CD4-positive, alpha-beta T cell (primary cell): ENCODE measurements around the gene EPB41L4B. TPM values are rescaled to one million over a fixed set of nuclear protein-coding genes. Genes with fewer than 3 reads are reported as not detected.
A peak's percentile ranks its signal among the peaks of the same experiment; 100 is the strongest.

Source experiments
- ATAC-seq: fragments of 200-7000 bp; cut with Tn5 transposase; one replicate; pipeline ENCODE4 v1.10.0; 2022; ENCODE audit warnings: mild to moderate bottlenecking; ENCODE audit not compliant: poor library complexity
- CTCF ChIA-PET: fragments of 350-600 bp; sonication (Branson Sonifier 250); formaldehyde crosslinking; loops from one replicate; lab custom pipeline; 2021; ENCODE audit warnings: antibody characterized with exemption, inconsistent platforms; lab: Charles Lee
- POLR2A ChIA-PET: fragments of 350-600 bp; sonication (Branson Sonifier 250); formaldehyde crosslinking; loops from one replicate; lab custom pipeline; 2021; ENCODE audit warnings: antibody characterized with exemption, inconsistent platforms; lab: Charles Lee
- DNase-seq, 14 experiments: peaks; one replicate each; pipeline ENCODE4 v3.0.0-alpha.2; 2013 to 2020; ENCODE audit warnings: mixed read lengths in 2 of 14
- H3K27ac ChIP-seq, 2 donors: one replicate each; pipeline versions ENCODE4 v1.5.1 to v1.7.0; 2013; ENCODE audit warnings: low read length in 2 of 2, low read depth in 1 of 2, mild to moderate bottlenecking in 1 of 2
- H3K27me3 ChIP-seq, 2 experiments: 1 replicate in 1 of 2; 2 replicates in 1 of 2; pipeline versions ENCODE4 v1.6.1 to v1.7.0; 2013; ENCODE audit warnings: low read length in 2 of 2, control low read depth in 1 of 2, mild to moderate bottlenecking in 1 of 2, moderate library complexity in 1 of 2; ENCODE audit not compliant: insufficient read depth in 2 of 2, control insufficient read depth in 1 of 2
- H3K36me3 ChIP-seq: one replicate; pipeline ENCODE4 v1.6.1; 2013; ENCODE audit warnings: low read length, control low read depth; ENCODE audit not compliant: insufficient read depth
- H3K4me1 ChIP-seq: one replicate; pipeline ENCODE4 v1.6.1; 2013; ENCODE audit warnings: low read length, control low read depth; ENCODE audit not compliant: insufficient read depth
- H3K4me3 ChIP-seq: one replicate; pipeline ENCODE4 v1.5.1; 2013; ENCODE audit warnings: mild to moderate bottlenecking, low read length, moderate library complexity
- H3K9me3 ChIP-seq, 2 experiments: 1 replicate in 1 of 2; 2 replicates in 1 of 2; pipeline versions ENCODE4 v1.6.1 to v1.7.0; 2013; ENCODE audit warnings: low read length in 2 of 2, mild to moderate bottlenecking in 2 of 2, control low read depth in 1 of 2, moderate library complexity in 1 of 2; ENCODE audit not compliant: control insufficient read depth in 1 of 2, insufficient read depth in 1 of 2
- H3K27ac Mint-ChIP-seq: one replicate; pipeline ENCODE4 v1.8.0; 2020; ENCODE audit warnings: mixed read lengths
- H3K27me3 Mint-ChIP-seq: one replicate; pipeline ENCODE4 v1.8.0; 2021; ENCODE audit warnings: mixed read lengths
- H3K36me3 Mint-ChIP-seq: one replicate; pipeline ENCODE4 v1.8.0; 2021; ENCODE audit warnings: low read depth, mixed read lengths
- H3K4me1 Mint-ChIP-seq: one replicate; pipeline ENCODE4 v1.8.0; 2021; ENCODE audit warnings: low read depth, mixed read lengths
- H3K4me3 Mint-ChIP-seq: one replicate; pipeline ENCODE4 v1.8.0; 2020; ENCODE audit warnings: mild to moderate bottlenecking, mixed read lengths
- H3K9me3 Mint-ChIP-seq: one replicate; pipeline ENCODE4 v1.8.0; 2020; ENCODE audit warnings: mixed read lengths
- CTCF ChIP-seq: fragments of 200-600 bp; IDR thresholded peaks from one replicate; pipeline ENCODE4 v1.8.0; 2022; ENCODE audit warnings: antibody characterized with exemption, mild to moderate bottlenecking
- intact Hi-C, 2 experiments: fragments of 100-400 bp; cut with DNase I in 1 of 2; cut with micrococcal nuclease in 1 of 2; formaldehyde crosslinking; loops; one replicate each; pipeline versions ENCODE4 v1.15.1 to v1.9.0; 2023 to 2025; cut with DNase I, micrococcal nuclease
- total RNA-seq, 174 experiments: library from RNA in 2 of 174; stranded (reverse) in 2 of 174; gene quantifications; one replicate each; pipeline ENCODE4 v1.2.3 and lab custom pipeline; 2021 to 2026

EPB41L4B gene
- total RNA-seq, 2 experiments from 2014 or later = not detected

DNA sequence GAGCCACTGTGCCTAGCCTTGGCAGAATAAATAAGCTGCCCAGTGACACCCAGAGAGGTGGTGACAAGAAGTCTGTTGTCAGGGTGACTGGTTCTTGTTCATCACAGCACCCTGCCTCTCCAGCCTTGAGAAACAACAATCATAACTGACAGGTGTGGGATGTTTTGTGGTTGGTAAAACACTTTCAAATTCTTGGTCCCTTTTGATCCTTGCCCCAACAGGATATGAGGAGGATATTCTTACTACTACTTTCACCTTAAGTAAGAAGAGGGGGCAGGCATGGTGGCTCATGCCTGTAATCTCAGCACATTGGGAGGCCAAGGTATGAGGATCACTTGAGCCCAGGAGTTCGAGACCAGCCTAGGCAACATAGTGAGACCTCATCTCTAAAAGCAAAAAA is 139.6 kb downstream of the EPB41L4B start:
- TF ChIP-seq CTCF = no peak
- no peaks in the 10 kb centered on the region for H3K36me3 ChIP-seq
- peaks cover 0 to 4% of the 10 kb centered on the region in 2 experiments for H3K27me3 ChIP-seq
- POLR2A ChIA-PET = no interaction called here
- no peak overlapping the region for H3K27ac ChIP-seq
- peaks cover 6% of the 10 kb centered on the region for H3K4me1 ChIP-seq
- H3K4me3 Mint-ChIP-seq = no peak overlapping the region
- no peak overlapping the region for H3K27ac Mint-ChIP-seq
- H3K36me3 Mint-ChIP-seq = no peaks in the 10 kb centered on the region
- ATAC-seq (peak; percentile 83), DNase-seq (peak in 4 of 14 experiments; percentile 8 to 36 (median 32))
- H3K27me3 Mint-ChIP-seq = no peaks in the 10 kb centered on the region
- intact Hi-C loops = no loop called here
- H3K9me3 Mint-ChIP-seq = no peaks in the 10 kb centered on the region
- no peaks in the 10 kb centered on the region for H3K9me3 ChIP-seq
- H3K4me3 ChIP-seq = no peak overlapping the region
- CTCF ChIA-PET = no interaction called here
- H3K4me1 Mint-ChIP-seq = peaks cover 13% of the 10 kb centered on the region

GRCh38 chr9:109179801-109180523 is 140.9 kb downstream of the EPB41L4B start:
- Histone ChIP-seq H3K36me3 (no peaks in the 10 kb centered on the region), H3K27ac (no peak overlapping the region), H3K9me3 (no peaks in the 10 kb centered on the region), H3K4me3 (no peak overlapping the region), H3K4me1 (peaks cover 6% of the 10 kb centered on the region), H3K27me3 (peaks cover 0 to 4% of the 10 kb centered on the region in 2 experiments)
- ChIA-PET POLR2A (no interaction called here), CTCF (no interaction called here)
- Mint-ChIP-seq H3K36me3 (no peaks in the 10 kb centered on the region), H3K4me1 (peaks cover 13% of the 10 kb centered on the region), H3K4me3 (no peak overlapping the region), H3K9me3 (no peaks in the 10 kb centered on the region), H3K27me3 (no peaks in the 10 kb centered on the region), H3K27ac (no peak overlapping the region)
- DNase-seq = no peak
- no peak for ATAC-seq
- no peak for TF ChIP-seq CTCF
- intact Hi-C loops = no loop called here

DNA sequence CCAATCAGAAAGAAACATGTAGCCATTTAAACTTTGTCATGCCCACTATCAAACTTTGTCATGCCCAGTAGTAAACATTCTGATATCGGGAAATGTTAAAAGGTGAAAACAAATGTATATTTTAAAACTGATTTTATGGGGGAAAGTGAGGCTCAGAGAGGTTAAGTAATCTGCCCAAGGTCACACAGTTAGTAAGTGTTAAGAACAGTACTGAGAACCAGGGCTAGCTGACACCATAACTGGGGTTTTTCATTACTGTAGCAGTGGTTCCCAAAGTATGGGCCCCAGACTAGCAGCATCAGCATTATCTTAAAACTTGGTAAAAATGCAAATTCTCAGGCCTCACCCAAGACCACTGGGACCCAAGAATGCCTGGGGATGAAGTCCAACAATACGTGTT is 143.9 kb downstream of the EPB41L4B start:
- no peak overlapping the region for H3K27ac ChIP-seq
- Mint-ChIP-seq H3K27ac (no peak overlapping the region), H3K9me3 (no peaks in the 10 kb centered on the region), H3K4me1 (peaks cover 13% of the 10 kb centered on the region), H3K4me3 (no peak overlapping the region), H3K27me3 (no peaks in the 10 kb centered on the region), H3K36me3 (no peaks in the 10 kb centered on the region)
- peaks cover 6% of the 10 kb centered on the region for H3K4me1 ChIP-seq
- POLR2A ChIA-PET = no interaction called here
- no peak for DNase-seq
- no peaks in the 10 kb centered on the region for H3K36me3 ChIP-seq
- H3K9me3 ChIP-seq = no peaks in the 10 kb centered on the region
- intact Hi-C loops = no loop called here
- CTCF ChIA-PET = no interaction called here
- no peak for TF ChIP-seq CTCF
- no peak overlapping the region for H3K4me3 ChIP-seq
- peaks cover 4 to 5% of the 10 kb centered on the region in 2 experiments for H3K27me3 ChIP-seq
- no peak for ATAC-seq
